B cell (primary cell): ENCODE data around the gene AGGF1.

Experiments
- EZH2 ChIP-seq: IDR thresholded peaks from 2 replicates; pipeline ENCODE4 v1.6.1; 2012; ENCODE audit warnings: borderline replicate concordance, low read depth, mild to moderate bottlenecking, moderate library complexity, low read length; ENCODE audit not compliant: insufficient read depth, poor library complexity, severe bottlenecking
- TF ChIP-seq, protein P1 (sequence below): fragments of 200-600 bp; IDR thresholded peaks from one replicate; pipeline ENCODE4 v1.8.0; 2022; ENCODE audit warnings: antibody characterized with exemption, mild to moderate bottlenecking

- TF ChIP-seq, protein P1, sequence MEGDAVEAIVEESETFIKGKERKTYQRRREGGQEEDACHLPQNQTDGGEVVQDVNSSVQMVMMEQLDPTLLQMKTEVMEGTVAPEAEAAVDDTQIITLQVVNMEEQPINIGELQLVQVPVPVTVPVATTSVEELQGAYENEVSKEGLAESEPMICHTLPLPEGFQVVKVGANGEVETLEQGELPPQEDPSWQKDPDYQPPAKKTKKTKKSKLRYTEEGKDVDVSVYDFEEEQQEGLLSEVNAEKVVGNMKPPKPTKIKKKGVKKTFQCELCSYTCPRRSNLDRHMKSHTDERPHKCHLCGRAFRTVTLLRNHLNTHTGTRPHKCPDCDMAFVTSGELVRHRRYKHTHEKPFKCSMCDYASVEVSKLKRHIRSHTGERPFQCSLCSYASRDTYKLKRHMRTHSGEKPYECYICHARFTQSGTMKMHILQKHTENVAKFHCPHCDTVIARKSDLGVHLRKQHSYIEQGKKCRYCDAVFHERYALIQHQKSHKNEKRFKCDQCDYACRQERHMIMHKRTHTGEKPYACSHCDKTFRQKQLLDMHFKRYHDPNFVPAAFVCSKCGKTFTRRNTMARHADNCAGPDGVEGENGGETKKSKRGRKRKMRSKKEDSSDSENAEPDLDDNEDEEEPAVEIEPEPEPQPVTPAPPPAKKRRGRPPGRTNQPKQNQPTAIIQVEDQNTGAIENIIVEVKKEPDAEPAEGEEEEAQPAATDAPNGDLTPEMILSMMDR: no peak
- TF ChIP-seq EZH2: no peak
Observed at GRCh38 chr5:77066823-77067442, 36.7 kb downstream of the AGGF1 start.
